Tibial nerve (tissue), 4 donors: ENCODE measurements around the gene ERC2. TPM values are rescaled to one million over a fixed set of nuclear protein-coding genes. Genes with fewer than 3 reads are reported as not detected.

Experiments
- DNase-seq, 2 donors: peaks; one replicate each; pipeline ENCODE4 v3.0.0-alpha.2; 2019; ENCODE audit warnings: low spot score in 2 of 2
- H3K27ac ChIP-seq, 4 donors: fragments of 200-600 bp; sonication (generic) in 3 of 4; one replicate each; pipeline ENCODE4 v1.5.1; 2017 to 2019; ENCODE audit warnings: mild to moderate bottlenecking in 1 of 4
- H3K27me3 ChIP-seq, 2 donors: fragments of 200-600 bp; sonication (generic) in 1 of 2; one replicate each; pipeline versions ENCODE4 v1.5.1 to v1.6.0; 2017 to 2019
- H3K36me3 ChIP-seq, 3 donors: fragments of 200-600 bp; sonication (generic); one replicate each; pipeline ENCODE4 v1.5.1; 2018 to 2019
- H3K4me1 ChIP-seq, 4 donors: fragments of 200-600 bp; sonication (generic) in 3 of 4; one replicate each; pipeline ENCODE4 v1.5.1; 2017 to 2019
- H3K4me3 ChIP-seq, 4 donors: fragments of 200-600 bp; sonication (generic) in 3 of 4; one replicate each; pipeline ENCODE4 v1.5.1; 2017 to 2019; ENCODE audit warnings: mild to moderate bottlenecking in 1 of 4, moderate library complexity in 1 of 4
- H3K9me3 ChIP-seq, 4 donors: fragments of 200-600 bp; sonication (generic) in 3 of 4; one replicate each; pipeline ENCODE4 v1.5.1; 2017 to 2019
- CTCF ChIP-seq, 5 experiments: fragments of 200-600 bp in 3 of 5; fragments of 450-650 bp in 2 of 5; sonication (generic) in 3 of 5; IDR thresholded peaks; one replicate each; pipeline ENCODE4 v1.5.1; 2016 to 2019; ENCODE audit warnings: antibody characterized with exemption in 5 of 5, mild to moderate bottlenecking in 3 of 5, moderate library complexity in 2 of 5
- EP300 ChIP-seq, 2 donors: sonication (generic); formaldehyde crosslinking; IDR thresholded peaks; one replicate each; pipeline ENCODE4 v1.6.1; 2017; ENCODE audit warnings: antibody characterized with exemption in 2 of 2, mild to moderate bottlenecking in 1 of 2
- POLR2A ChIP-seq, 2 donors: fragments of 450-650 bp; IDR thresholded peaks; one replicate each; pipeline ENCODE4 v1.6.1; 2017; ENCODE audit warnings: antibody characterized with exemption in 2 of 2, mild to moderate bottlenecking in 2 of 2, moderate library complexity in 2 of 2
- WGBS, 2 donors: methylation state at CpG; one replicate each; pipeline ENCODE4 v1.1.5; 2018; 5-methylcytosine and 5-hydroxymethylcytosine counted together
- total RNA-seq, 4 donors: library from RNA; depleted of rRNA; stranded (reverse); fragments of >200 nt; gene quantifications; one replicate each; pipeline ENCODE4 v1.1.0, GENCODE V29; 2016

The ERC2 gene
- total RNA-seq, 4 donors from 2014 or later: 0.84 to 0.98 (median 0.90) TPM; not detected in 1

DNA sequence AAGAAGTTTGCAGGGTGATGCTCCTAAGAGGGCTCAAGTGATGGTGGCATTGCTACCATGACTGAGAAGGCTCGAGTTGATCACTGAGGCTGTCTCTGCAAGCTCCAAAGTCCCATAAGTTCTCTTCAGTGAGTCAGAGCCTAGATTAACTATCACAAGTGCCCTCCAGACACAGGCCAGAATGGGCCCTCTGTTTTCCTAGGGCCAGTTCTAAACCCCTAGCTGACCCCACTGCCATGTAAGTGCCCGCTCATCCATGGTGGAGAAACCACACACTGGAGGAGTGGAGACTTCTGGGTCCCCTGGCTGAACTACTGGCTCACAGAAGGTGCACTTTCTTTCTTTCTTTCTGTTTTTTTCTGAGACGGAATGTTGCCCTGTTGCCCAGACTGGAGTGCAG is 893.6 kb downstream of the ERC2 start:
- WGBS, 2 donors: 74 to 82% methylated on average over 3 of the region's 3 CpGs
- Histone ChIP-seq H3K4me1 (no peaks in the 10 kb centered on the region), H3K27me3 (no peaks in the 10 kb centered on the region), H3K27ac (no peak overlapping the region), H3K36me3 (no peaks in the 10 kb centered on the region), H3K4me3 (no peak overlapping the region), H3K9me3 (no peaks in the 10 kb centered on the region)
- TF ChIP-seq CTCF (IDR thresholded peaks at IDR 0.05) (no peak), POLR2A (IDR thresholded peaks at IDR 0.05) (no peak), EP300 (IDR thresholded peaks at IDR 0.05) (no peak)
- no peak for DNase-seq

GRCh38 chr3:55572816-55573215 is 895.5 kb downstream of the ERC2 start:
- Histone ChIP-seq H3K27ac (no peak overlapping the region), H3K27me3 (no peaks in the 10 kb centered on the region), H3K4me1 (no peaks in the 10 kb centered on the region), H3K9me3 (no peaks in the 10 kb centered on the region), H3K4me3 (no peak overlapping the region), H3K36me3 (no peaks in the 10 kb centered on the region)
- no peak for TF ChIP-seq CTCF (IDR thresholded peaks at IDR 0.05)
- no peak for TF ChIP-seq POLR2A (IDR thresholded peaks at IDR 0.05)
- TF ChIP-seq EP300 (IDR thresholded peaks at IDR 0.05): no peak
- WGBS, 2 donors: 98 to 100% methylated on average over 2 of the region's 2 CpGs
- DNase-seq: no peak

GRCh38 chr3:55571913-55572312 is 896.4 kb downstream of the ERC2 start:
- no peaks in the 10 kb centered on the region for H3K27me3 ChIP-seq
- H3K4me3 ChIP-seq: no peak overlapping the region
- 35 to 36% methylated on average over 10 of the region's 10 CpGs for WGBS, 2 donors
- H3K4me1 ChIP-seq: no peaks in the 10 kb centered on the region
- DNase-seq: no peak
- TF ChIP-seq POLR2A (IDR thresholded peaks at IDR 0.05) (no peak), CTCF (IDR thresholded peaks at IDR 0.05) (peak in 1 of 5 experiments; percentile 8), EP300 (IDR thresholded peaks at IDR 0.05) (no peak)
- H3K36me3 ChIP-seq: no peaks in the 10 kb centered on the region
- H3K27ac ChIP-seq: no peak overlapping the region
- H3K9me3 ChIP-seq: no peaks in the 10 kb centered on the region

DNA sequence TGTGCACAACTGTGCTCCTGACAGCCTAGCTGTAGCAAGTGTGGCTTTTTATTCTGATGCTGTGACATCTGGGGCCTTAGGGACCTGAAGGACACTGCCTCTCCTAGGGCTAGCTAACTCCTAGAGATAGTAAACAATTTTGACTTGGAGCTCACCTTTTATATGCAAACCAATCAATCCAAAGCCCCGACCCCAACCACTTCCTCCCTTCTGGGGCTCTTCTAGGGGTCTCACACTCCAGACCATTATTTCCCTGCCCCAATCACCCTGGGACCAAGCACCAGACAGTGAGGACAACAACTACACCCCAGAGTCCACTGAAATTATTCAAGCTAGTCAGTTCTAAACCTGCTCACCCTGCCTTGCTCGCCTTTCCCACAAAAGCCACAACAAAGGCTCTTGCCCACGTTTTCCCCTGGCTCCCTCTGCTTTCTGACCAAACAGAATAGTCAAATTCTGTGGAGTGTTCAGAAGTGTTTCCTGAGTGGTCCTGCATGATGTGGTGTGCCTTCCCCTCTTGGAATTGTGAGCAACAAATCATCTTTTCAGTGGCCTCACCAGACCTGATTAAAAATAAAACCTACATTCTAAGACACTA is 897.0 kb downstream of the ERC2 start:
- no peak for TF ChIP-seq POLR2A (IDR thresholded peaks at IDR 0.05)
- TF ChIP-seq EP300 (IDR thresholded peaks at IDR 0.05): no peak
- TF ChIP-seq CTCF (IDR thresholded peaks at IDR 0.05): no peak
- H3K36me3 ChIP-seq: no peaks in the 10 kb centered on the region
- no peak for DNase-seq
- H3K9me3 ChIP-seq: no peaks in the 10 kb centered on the region
- 51 to 79% methylated on average over 3 of the region's 3 CpGs for WGBS, 2 donors
- no peak overlapping the region for H3K27ac ChIP-seq
- H3K4me3 ChIP-seq: no peak overlapping the region
- no peaks in the 10 kb centered on the region for H3K27me3 ChIP-seq
- H3K4me1 ChIP-seq: no peaks in the 10 kb centered on the region

- DNase-seq: no peak
- no peaks in the 10 kb centered on the region for H3K36me3 ChIP-seq
- no peaks in the 10 kb centered on the region for H3K9me3 ChIP-seq
- no peaks in the 10 kb centered on the region for H3K4me1 ChIP-seq
- WGBS, 2 donors: 84 to 86% methylated on average over 9 of the region's 9 CpGs
- H3K4me3 ChIP-seq: no peak overlapping the region
- no peaks in the 10 kb centered on the region for H3K27me3 ChIP-seq
- TF ChIP-seq CTCF (IDR thresholded peaks at IDR 0.05) (no peak), EP300 (IDR thresholded peaks at IDR 0.05) (no peak), POLR2A (IDR thresholded peaks at IDR 0.05) (no peak)
- H3K27ac ChIP-seq: no peak overlapping the region
Observed at GRCh38 chr3:55570271-55570711, 898.0 kb downstream of the ERC2 start.
